Measurements from ENCODE around the gene TBC1D4. TPM values are rescaled to one million over a fixed set of nuclear protein-coding genes. Genes with fewer than 3 reads are reported as not detected.

The TBC1D4 gene
- total RNA-seq, 4 donors from 2014 or later = 38.2 to 56.9 (median 43.9) TPM

DNA sequence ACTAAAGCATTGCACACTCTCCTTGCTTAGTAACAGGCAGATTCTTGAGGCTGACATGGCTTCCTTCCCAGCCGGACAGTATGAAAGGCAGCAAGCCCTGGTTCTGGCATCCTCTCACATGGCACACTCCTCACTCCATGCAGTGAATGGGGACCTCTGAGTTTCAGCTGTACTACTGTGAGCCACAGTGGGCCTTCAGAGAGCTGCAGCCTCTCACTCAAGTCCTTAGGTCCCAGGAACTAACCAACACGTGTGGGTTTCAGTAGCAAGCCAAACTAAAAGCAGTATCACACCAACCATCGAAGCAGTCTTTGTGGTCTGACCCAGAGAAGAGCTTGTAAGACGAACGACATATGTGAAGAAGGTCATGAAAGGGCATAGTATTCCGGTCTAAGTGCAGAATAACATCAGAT, 128.2 kb downstream of the TBC1D4 start:
- TF ChIP-seq, protein P1, sequence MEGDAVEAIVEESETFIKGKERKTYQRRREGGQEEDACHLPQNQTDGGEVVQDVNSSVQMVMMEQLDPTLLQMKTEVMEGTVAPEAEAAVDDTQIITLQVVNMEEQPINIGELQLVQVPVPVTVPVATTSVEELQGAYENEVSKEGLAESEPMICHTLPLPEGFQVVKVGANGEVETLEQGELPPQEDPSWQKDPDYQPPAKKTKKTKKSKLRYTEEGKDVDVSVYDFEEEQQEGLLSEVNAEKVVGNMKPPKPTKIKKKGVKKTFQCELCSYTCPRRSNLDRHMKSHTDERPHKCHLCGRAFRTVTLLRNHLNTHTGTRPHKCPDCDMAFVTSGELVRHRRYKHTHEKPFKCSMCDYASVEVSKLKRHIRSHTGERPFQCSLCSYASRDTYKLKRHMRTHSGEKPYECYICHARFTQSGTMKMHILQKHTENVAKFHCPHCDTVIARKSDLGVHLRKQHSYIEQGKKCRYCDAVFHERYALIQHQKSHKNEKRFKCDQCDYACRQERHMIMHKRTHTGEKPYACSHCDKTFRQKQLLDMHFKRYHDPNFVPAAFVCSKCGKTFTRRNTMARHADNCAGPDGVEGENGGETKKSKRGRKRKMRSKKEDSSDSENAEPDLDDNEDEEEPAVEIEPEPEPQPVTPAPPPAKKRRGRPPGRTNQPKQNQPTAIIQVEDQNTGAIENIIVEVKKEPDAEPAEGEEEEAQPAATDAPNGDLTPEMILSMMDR (IDR thresholded peaks at IDR 0.05; ENCODE audit: low read depth) = no peak

DNA sequence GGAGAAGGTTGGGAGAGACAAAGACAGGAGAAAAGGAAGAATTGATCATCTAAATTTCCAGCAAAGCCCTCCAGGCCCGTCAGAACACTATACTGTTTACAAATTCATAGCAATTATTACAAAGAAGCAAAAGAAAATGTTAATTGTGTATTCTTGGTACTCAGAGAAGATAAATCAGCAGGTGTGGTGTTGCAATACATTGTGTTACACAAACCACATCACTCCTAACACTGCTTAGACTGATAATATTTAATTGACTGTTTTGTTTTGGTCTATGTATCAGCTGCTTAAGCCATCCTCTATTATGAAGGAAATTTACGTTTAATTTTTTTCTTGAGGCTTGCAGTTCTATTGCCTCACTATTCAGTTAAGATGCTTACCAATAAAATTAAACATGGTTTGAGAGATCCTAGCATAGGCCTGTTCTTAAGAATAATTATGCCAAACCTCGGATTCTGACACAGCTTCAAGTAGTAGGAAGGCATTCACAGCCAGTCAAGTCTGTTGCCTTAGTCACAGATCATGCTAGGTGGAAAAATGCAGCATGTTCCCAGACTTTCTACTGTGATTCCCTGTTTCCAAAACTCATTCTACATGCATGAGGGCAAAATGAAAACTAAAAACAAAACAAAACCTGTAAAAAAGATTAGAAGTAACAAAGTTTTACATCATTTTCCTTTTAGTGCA, 129.2 kb downstream of the TBC1D4 start:
- TF ChIP-seq, protein P1 (IDR thresholded peaks at IDR 0.05; ENCODE audit: low read depth) = no peak

DNA sequence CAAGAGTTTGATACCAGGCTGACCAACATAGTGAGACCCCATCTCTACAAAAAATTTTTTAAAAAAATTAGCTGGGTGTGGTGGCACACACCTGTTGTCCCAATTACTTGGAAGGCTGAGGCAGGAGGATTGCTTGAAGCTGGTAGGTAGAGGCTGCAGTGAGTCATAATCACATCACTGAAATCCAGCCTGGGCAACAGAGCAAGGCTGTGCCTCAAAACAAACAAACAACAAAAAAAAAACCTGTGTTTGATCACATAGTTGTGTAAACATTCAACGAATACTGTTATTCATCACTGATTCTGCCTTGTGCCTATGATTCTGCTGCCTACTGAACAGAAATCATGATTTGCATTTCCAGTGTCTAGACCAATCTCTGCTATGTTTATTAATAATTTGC, 134.0 kb downstream of the TBC1D4 start:
- TF ChIP-seq, protein P1 (IDR thresholded peaks at IDR 0.05; ENCODE audit: low read depth) = no peak

DNA sequence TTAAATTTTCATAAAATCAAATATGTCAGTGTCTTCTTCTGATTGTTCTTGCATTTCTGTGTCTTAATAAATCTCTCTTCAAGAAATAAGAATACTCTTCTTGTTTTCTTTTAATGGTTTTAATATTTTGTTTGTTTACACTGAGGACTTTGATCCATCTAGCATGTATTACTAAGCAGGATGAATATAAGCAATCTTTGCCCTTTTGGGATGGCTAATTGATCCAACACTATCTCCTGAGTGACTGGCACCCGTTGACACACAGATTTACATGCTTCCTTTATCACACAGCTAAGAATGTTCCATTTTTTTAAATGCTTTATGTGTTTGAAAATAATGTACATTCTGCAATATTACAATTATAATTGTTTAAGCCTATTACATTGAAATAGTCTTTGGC, 134.5 kb downstream of the TBC1D4 start:
- TF ChIP-seq, protein P1 (IDR thresholded peaks at IDR 0.05; ENCODE audit: low read depth) = no peak

DNA sequence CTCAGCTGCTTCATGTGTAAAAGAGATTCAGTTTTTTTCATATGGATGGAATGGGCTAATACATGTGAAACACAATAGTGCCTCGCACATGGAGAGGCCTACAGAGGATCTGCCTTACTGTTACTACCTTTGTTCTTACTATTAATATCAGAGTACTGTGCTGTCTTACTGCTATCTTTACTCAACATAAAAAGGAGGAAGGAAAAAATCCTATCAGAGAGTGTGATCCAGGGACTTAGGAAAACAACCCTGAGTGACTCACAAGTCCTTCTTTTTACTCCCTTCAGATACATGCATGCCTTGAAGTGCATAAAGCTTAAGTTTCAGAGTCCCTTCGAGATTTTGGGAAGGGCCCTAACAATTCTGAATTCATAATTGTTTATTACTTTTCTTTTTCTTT, 136.8 kb downstream of the TBC1D4 start:
- TF ChIP-seq, protein P1 (IDR thresholded peaks at IDR 0.05; ENCODE audit: low read depth) = no peak

DNA sequence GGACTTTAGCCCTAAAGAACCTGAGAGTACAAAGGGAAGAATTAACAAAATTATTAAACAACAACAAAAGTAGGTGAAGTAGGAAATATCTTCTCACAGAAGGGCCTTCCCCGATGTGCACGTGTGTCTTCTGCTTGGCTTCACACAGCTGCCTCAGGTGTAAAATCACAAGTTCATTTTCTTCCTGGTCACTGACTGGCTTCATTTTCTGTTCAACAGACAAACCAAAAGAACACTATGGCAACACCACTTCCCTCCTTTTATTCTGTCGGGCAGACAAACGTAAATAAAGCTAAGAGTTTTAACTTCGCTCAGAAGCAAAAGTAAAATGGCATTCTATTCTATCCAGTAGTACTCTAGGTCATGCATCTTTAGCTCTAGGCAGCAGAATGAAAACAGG, 140.9 kb downstream of the TBC1D4 start:
- TF ChIP-seq, protein P1 (IDR thresholded peaks at IDR 0.05; ENCODE audit: low read depth) = no peak

DNA sequence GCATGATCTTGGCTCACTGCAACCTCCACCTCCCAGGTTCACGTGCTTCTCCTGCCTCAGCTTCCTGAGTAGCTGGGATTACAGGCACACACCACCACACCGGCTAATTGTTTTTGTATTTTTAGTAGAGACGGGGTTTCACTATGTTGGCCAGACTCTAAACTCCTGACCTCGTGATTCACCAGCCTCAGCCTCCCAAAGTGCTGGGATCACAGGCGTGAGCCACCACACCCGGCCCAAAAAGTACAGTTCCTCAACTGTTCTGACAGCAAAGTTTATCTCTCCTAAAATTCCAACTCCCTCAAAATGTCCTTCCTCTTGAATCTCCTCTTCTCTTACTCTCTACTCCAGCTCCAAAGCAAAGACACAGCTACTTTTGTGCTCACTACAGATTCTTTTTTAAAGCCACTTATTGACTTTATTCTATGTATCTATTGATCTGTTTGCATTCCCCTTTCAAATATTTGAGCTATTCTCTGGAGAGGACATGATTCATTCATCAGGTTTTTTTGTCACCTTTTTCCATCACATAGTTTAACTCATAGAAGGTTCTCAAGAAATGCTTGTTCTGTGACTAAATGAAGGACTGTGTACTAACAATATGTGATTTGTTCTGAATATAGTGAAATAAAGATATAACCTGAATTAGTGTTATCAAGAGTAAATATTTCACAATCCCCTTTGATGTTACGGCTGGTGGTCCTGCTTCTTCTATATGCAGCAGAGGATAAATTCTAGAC, 142.2 kb downstream of the TBC1D4 start:
- TF ChIP-seq, protein P1 (IDR thresholded peaks at IDR 0.05; ENCODE audit: low read depth) = no peak

Measured in subcutaneous adipose tissue (tissue), 4 donors.